ENCODE data around the gene TMEM135.

The TMEM135 gene

DNA sequence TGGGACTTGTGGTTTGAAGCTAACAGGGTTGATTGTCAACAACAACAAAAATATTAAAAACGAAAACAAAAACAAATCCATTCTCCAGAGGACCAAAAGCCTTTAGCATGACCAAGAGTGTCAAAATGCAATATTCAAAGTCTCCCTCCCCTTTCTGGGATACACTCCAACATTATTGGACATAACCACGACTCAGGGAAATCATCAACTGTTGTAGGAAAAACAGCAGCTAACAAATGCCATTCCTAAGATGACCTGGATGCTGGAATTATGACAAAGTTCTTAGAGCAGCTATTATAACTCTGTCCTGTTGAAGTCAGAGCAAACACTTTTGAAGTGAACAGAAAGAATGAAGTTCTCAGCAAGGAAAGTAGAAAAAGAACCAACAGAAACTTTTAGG, 143.0 kb downstream of the TMEM135 start:
- TF ChIP-seq POLR2AphosphoS5 (IDR thresholded peaks at IDR 0.05; ENCODE audit: low read depth, low read length) = no peak
- TF ChIP-seq FOXP2 (optimal IDR thresholded peaks at IDR 0.05; ENCODE audit: borderline replicate concordance, extremely low read depth, extremely low read length, insufficient read depth) = no peak
- TF ChIP-seq SIN3A (IDR thresholded peaks at IDR 0.05; ENCODE audit: borderline replicate concordance, insufficient read depth, low read length) = no peak
- no peak for TF ChIP-seq REST (IDR thresholded peaks at IDR 0.05; ENCODE audit: insufficient read depth in 1 of 2, low read depth in 2 of 2, low read length in 2 of 2)
- no peak for TF ChIP-seq TAF1 (IDR thresholded peaks at IDR 0.05; ENCODE audit: borderline replicate concordance, insufficient read depth, low read length)

GRCh38 chr11:87181143-87181542, 143.4 kb downstream of the TMEM135 start:
- TF ChIP-seq TAF1 (IDR thresholded peaks at IDR 0.05; ENCODE audit: borderline replicate concordance, insufficient read depth, low read length) = no peak
- no peak for TF ChIP-seq SIN3A (IDR thresholded peaks at IDR 0.05; ENCODE audit: borderline replicate concordance, insufficient read depth, low read length)
- TF ChIP-seq POLR2AphosphoS5 (IDR thresholded peaks at IDR 0.05; ENCODE audit: low read depth, low read length) = no peak
- no peak for TF ChIP-seq FOXP2 (optimal IDR thresholded peaks at IDR 0.05; ENCODE audit: borderline replicate concordance, extremely low read depth, extremely low read length, insufficient read depth)
- TF ChIP-seq REST (IDR thresholded peaks at IDR 0.05; ENCODE audit: insufficient read depth in 1 of 2, low read depth in 2 of 2, low read length in 2 of 2) = no peak

DNA sequence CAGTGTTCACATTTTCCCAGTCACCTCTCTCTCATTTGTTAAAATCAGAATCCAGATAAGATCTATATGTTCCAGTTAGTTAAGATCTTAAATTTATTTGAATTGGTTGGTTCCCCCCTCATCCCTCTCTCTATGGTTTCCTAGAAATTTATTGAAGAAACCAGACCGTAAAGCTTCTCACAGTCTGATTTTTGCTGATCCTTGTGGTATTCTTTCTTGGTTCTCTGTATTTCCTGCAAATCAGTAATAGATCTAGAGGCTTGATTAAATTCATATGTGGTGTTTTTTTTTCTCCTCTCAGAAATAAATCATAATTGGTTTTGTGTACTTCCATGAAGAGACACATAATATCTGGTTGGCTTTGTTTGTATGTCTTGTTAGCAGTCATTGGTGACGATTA, 147.5 kb downstream of the TMEM135 start:
- no peak for TF ChIP-seq REST (IDR thresholded peaks at IDR 0.05; ENCODE audit: insufficient read depth in 1 of 2, low read depth in 2 of 2, low read length in 2 of 2)
- no peak for TF ChIP-seq FOXP2 (optimal IDR thresholded peaks at IDR 0.05; ENCODE audit: borderline replicate concordance, extremely low read depth, extremely low read length, insufficient read depth)
- no peak for TF ChIP-seq SIN3A (IDR thresholded peaks at IDR 0.05; ENCODE audit: borderline replicate concordance, insufficient read depth, low read length)
- no peak for TF ChIP-seq TAF1 (IDR thresholded peaks at IDR 0.05; ENCODE audit: borderline replicate concordance, insufficient read depth, low read length)
- TF ChIP-seq POLR2AphosphoS5 (IDR thresholded peaks at IDR 0.05; ENCODE audit: low read depth, low read length) = no peak

DNA sequence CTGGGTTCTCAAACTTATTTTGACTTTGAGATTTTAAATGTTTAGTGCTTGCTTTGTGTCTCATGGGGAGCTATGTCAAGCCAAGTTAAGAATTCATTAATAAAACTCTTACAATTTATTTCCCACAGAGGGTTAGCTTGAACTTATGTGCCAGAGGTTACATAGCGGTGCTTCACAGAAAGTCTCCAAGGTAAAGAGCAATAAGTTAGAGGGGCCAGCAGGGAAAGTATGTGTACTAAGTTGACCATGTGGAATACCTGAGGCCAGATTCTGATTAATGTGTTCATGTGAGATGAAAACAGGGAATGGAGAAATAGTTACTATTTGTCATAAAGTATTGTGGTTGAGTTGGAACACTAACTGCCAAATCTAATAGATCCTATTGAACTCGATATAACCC, 149.3 kb downstream of the TMEM135 start:
- TF ChIP-seq POLR2AphosphoS5 (IDR thresholded peaks at IDR 0.05; ENCODE audit: low read depth, low read length) (no peak), REST (IDR thresholded peaks at IDR 0.05; ENCODE audit: insufficient read depth in 1 of 2, low read depth in 2 of 2, low read length in 2 of 2) (no peak), SIN3A (IDR thresholded peaks at IDR 0.05; ENCODE audit: borderline replicate concordance, insufficient read depth, low read length) (no peak), FOXP2 (optimal IDR thresholded peaks at IDR 0.05; ENCODE audit: borderline replicate concordance, extremely low read depth, extremely low read length, insufficient read depth) (no peak), TAF1 (IDR thresholded peaks at IDR 0.05; ENCODE audit: borderline replicate concordance, insufficient read depth, low read length) (no peak)

GRCh38 chr11:87187930-87188329, 150.2 kb downstream of the TMEM135 start:
- TF ChIP-seq SIN3A (IDR thresholded peaks at IDR 0.05; ENCODE audit: borderline replicate concordance, insufficient read depth, low read length) (no peak), REST (IDR thresholded peaks at IDR 0.05; ENCODE audit: insufficient read depth in 1 of 2, low read depth in 2 of 2, low read length in 2 of 2) (no peak), POLR2AphosphoS5 (IDR thresholded peaks at IDR 0.05; ENCODE audit: low read depth, low read length) (no peak), FOXP2 (optimal IDR thresholded peaks at IDR 0.05; ENCODE audit: borderline replicate concordance, extremely low read depth, extremely low read length, insufficient read depth) (no peak), TAF1 (IDR thresholded peaks at IDR 0.05; ENCODE audit: borderline replicate concordance, insufficient read depth, low read length) (no peak)

All from PFSK-1 (cell line).